Vagina (tissue), 2 donors: ENCODE measurements around the gene BASP1.

Source experiments
- POLR2A ChIP-seq, 2 donors: fragments of 450-650 bp; IDR thresholded peaks; one replicate each; pipeline ENCODE4 v1.6.1; 2017; ENCODE audit warnings: antibody characterized with exemption in 2 of 2, mild to moderate bottlenecking in 2 of 2, moderate library complexity in 2 of 2
- POLR2AphosphoS5 ChIP-seq, 2 donors: sonication (generic); formaldehyde crosslinking; IDR thresholded peaks; one replicate each; pipeline ENCODE4 v1.9.0; 2017; ENCODE audit warnings: antibody characterized with exemption in 2 of 2, mild to moderate bottlenecking in 2 of 2, low read depth in 1 of 2; ENCODE audit not compliant: insufficient read depth in 1 of 2
- TF ChIP-seq, protein P1 (sequence below), 3 experiments: fragments of 450-650 bp in 2 of 3; fragments of 200-600 bp in 1 of 3; sonication (generic) in 1 of 3; IDR thresholded peaks; one replicate each; pipeline ENCODE4 v1.5.1; 2017 to 2019; ENCODE audit warnings: antibody characterized with exemption in 3 of 3, mild to moderate bottlenecking in 2 of 3, moderate library complexity in 2 of 3

DNA sequence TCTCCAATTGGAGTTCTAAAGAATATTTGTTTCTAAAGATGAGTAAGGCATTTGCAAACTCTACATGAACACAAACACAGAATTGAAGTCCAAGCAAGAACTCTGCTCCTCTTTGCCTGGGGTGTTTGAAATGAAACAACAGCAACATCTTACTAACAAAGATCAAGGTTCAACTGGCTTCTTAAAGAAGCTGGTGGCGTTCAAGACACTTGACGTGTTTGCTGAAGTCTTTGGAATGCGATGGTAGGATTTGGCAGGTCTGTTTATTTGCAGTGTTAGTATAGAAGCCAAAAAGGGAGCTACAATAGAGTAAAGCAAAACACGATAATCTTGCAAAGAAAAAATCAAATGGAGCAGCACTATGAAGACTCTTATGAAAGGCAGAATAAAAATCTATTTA, 94.9 kb downstream of the BASP1 start:
- TF ChIP-seq POLR2A (IDR thresholded peaks at IDR 0.05): no peak
- no peak for TF ChIP-seq POLR2AphosphoS5 (IDR thresholded peaks at IDR 0.05; ENCODE audit: insufficient read depth in 1 of 2, low read depth in 1 of 2)
- TF ChIP-seq, protein P1, sequence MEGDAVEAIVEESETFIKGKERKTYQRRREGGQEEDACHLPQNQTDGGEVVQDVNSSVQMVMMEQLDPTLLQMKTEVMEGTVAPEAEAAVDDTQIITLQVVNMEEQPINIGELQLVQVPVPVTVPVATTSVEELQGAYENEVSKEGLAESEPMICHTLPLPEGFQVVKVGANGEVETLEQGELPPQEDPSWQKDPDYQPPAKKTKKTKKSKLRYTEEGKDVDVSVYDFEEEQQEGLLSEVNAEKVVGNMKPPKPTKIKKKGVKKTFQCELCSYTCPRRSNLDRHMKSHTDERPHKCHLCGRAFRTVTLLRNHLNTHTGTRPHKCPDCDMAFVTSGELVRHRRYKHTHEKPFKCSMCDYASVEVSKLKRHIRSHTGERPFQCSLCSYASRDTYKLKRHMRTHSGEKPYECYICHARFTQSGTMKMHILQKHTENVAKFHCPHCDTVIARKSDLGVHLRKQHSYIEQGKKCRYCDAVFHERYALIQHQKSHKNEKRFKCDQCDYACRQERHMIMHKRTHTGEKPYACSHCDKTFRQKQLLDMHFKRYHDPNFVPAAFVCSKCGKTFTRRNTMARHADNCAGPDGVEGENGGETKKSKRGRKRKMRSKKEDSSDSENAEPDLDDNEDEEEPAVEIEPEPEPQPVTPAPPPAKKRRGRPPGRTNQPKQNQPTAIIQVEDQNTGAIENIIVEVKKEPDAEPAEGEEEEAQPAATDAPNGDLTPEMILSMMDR (IDR thresholded peaks at IDR 0.05): no peak
